Fibroblast of the aortic adventitia (primary cell): ENCODE measurements around the gene ZBTB42. TPM values are rescaled to one million over a fixed set of nuclear protein-coding genes. Genes with fewer than 3 reads are reported as not detected.

Source experiments
- DNase-seq: peaks from one replicate; pipeline ENCODE4 v3.0.0-alpha.2; 2010; ENCODE audit warnings: low read depth
- H3K4me3 ChIP-seq: 2 replicates; pipeline ENCODE4 v1.5.1; 2011; ENCODE audit warnings: low read depth, mild to moderate bottlenecking, control low read depth, low read length, moderate library complexity
- total RNA-seq: library from RNA; depleted of rRNA; stranded (reverse); fragments of >200 nt; gene quantifications from 2 replicates; pipeline ENCODE4 v1.2.3, GENCODE V29; 2012; ENCODE audit warnings: low replicate concordance
- TF ChIP-seq, protein P1 (sequence below): IDR thresholded peaks from 2 replicates; pipeline ENCODE4 v1.5.1; 2011; ENCODE audit warnings: mild to moderate bottlenecking, low read length, control low read depth, inconsistent platforms; ENCODE audit not compliant: insufficient read depth

Gene ZBTB42
- total RNA-seq, 1 donor: 5.0 TPM

DNA sequence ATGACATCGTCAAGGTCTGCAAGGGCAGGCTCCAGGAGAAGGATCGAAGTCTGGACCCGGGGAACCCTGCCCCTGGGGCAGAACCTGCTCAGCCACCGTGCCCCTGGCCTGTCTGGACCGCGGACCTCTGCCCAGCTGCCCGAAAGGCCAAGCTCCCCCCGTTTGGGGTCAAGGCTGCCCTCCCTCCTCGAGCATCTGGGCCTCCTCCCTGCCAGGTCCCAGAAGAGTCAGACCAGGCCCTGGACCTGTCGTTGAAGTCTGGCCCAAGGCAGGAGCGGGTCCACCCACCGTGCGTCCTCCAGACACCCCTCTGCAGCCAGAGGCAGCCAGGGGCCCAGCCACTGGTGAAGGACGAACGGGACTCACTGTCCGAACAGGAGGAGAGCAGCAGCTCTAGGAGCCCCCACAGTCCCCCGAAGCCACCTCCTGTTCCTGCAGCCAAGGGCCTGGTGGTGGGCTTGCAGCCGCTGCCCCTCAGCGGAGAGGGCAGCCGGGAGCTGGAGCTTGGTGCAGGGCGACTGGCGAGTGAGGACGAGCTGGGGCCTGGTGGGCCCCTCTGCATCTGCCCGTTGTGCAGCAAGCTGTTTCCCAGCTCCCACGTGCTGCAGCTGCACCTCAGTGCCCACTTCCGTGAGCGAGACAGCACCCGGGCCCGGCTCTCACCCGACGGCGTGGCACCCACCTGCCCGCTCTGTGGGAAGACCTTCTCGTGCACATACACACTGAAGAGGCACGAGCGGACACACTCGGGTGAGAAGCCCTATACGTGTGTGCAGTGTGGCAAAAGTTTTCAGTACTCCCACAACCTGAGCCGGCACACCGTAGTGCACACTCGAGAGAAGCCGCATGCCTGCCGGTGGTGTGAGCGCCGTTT, 856 bp downstream of the ZBTB42 start:
- H3K4me3 ChIP-seq: peak overlapping the region; percentile 70
- no peak for DNase-seq
- TF ChIP-seq, protein P1, sequence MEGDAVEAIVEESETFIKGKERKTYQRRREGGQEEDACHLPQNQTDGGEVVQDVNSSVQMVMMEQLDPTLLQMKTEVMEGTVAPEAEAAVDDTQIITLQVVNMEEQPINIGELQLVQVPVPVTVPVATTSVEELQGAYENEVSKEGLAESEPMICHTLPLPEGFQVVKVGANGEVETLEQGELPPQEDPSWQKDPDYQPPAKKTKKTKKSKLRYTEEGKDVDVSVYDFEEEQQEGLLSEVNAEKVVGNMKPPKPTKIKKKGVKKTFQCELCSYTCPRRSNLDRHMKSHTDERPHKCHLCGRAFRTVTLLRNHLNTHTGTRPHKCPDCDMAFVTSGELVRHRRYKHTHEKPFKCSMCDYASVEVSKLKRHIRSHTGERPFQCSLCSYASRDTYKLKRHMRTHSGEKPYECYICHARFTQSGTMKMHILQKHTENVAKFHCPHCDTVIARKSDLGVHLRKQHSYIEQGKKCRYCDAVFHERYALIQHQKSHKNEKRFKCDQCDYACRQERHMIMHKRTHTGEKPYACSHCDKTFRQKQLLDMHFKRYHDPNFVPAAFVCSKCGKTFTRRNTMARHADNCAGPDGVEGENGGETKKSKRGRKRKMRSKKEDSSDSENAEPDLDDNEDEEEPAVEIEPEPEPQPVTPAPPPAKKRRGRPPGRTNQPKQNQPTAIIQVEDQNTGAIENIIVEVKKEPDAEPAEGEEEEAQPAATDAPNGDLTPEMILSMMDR: no peak

GRCh38 chr14:104802394-104803184, 1.7 kb downstream of the ZBTB42 start:
- H3K4me3 ChIP-seq: no peak overlapping the region
- TF ChIP-seq, protein P1: no peak
- DNase-seq: no peak

DNA sequence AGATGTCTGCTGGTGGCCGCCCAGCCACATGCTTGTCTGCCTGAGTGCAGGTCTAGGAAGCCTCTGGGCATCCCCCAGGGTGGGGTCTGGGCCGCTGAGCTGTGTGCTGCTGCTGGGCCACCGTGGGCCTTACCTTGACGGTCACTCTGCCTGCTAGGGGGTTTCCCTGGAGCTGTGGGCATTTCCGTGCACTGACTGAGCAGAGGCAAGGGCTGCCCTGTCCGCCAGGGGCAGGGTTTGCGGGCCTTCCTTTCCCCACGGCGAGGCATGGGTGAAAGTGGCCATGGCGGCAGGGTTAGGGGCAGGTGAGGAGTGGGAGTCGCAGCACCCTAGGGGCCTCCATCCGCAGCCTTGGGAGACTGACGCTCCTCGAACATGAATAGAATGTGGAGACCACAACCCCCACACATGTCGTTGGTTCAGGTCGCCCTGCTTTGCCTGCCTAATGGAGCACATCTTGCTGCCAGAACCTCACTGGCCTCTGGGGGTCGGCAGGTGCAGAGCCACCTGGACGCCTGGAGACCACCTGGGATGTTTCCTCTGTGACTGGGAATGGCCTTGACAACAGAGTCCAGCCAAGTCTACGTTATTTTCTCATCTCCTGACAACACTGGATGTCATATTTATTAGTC, 2.5 kb downstream of the ZBTB42 start:
- DNase-seq: no peak
- TF ChIP-seq, protein P1: no peak

GRCh38 chr14:104803912-104804410, 3.1 kb downstream of the ZBTB42 start:
- DNase-seq: no peak
- no peak overlapping the region for H3K4me3 ChIP-seq
- TF ChIP-seq, protein P1: no peak

More for the DNA sequence above, 2.5 kb downstream of the ZBTB42 start:
- H3K4me3 ChIP-seq: no peak overlapping the region

- TF ChIP-seq, protein P1: no peak
- H3K4me3 ChIP-seq: no peak overlapping the region
- DNase-seq: no peak
Observed at GRCh38 chr14:104804481-104805325, 3.8 kb downstream of the ZBTB42 start.

DNA sequence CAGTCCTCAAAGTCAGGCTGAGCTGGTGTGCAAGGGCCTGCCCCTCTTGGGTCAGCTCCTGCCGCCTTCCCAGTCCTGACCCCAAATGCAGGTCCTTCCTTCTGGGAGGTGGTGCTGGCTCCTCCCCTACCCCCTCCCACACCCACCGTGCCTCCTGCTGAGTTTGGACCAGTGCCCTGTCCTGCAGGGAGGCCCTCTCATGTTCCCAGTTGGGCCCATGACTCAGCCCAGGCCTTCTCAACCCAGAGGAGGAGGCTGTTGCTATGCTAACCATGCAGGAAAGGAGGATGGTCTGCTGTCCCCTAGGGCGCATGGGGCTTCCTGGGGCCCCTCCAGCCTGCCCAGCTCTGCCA, 4.4 kb downstream of the ZBTB42 start:
- peak; percentile 72 for DNase-seq
- H3K4me3 ChIP-seq: no peak overlapping the region
- TF ChIP-seq, protein P1: no peak
